ENCODE measurements around the gene DNAI2.

DNA sequence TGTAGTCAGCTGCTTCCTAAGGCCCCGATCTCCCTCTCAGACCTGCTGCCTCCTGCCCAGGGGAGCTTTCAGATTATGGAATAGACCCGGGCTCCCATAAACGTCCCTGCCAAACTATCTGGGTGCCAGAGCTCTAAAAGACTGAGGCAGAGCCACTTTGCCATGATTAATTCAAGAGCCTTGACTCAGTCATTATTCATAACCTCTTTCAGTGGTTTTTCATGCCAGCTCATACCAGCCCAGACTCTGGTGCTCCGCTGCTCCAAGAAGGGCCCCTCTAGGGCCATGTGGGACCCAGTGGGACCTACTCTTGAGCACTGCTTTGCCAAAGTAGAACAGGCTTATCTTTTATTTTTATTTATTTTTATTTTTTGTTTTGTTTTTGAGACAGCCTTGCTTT is 23.9 kb downstream of the DNAI2 start:
- TF ChIP-seq CTCF (IDR thresholded peaks at IDR 0.05) = no peak
- no peak for TF ChIP-seq POLR2AphosphoS5 (IDR thresholded peaks at IDR 0.05; ENCODE audit: low read depth, low read length)
- TF ChIP-seq, protein P1, sequence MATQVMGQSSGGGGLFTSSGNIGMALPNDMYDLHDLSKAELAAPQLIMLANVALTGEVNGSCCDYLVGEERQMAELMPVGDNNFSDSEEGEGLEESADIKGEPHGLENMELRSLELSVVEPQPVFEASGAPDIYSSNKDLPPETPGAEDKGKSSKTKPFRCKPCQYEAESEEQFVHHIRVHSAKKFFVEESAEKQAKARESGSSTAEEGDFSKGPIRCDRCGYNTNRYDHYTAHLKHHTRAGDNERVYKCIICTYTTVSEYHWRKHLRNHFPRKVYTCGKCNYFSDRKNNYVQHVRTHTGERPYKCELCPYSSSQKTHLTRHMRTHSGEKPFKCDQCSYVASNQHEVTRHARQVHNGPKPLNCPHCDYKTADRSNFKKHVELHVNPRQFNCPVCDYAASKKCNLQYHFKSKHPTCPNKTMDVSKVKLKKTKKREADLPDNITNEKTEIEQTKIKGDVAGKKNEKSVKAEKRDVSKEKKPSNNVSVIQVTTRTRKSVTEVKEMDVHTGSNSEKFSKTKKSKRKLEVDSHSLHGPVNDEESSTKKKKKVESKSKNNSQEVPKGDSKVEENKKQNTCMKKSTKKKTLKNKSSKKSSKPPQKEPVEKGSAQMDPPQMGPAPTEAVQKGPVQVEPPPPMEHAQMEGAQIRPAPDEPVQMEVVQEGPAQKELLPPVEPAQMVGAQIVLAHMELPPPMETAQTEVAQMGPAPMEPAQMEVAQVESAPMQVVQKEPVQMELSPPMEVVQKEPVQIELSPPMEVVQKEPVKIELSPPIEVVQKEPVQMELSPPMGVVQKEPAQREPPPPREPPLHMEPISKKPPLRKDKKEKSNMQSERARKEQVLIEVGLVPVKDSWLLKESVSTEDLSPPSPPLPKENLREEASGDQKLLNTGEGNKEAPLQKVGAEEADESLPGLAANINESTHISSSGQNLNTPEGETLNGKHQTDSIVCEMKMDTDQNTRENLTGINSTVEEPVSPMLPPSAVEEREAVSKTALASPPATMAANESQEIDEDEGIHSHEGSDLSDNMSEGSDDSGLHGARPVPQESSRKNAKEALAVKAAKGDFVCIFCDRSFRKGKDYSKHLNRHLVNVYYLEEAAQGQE (IDR thresholded peaks at IDR 0.05; ENCODE audit: low read depth, low read length) = no peak
- TF ChIP-seq EZH2phosphoT487 (IDR thresholded peaks at IDR 0.05; ENCODE audit: borderline replicate concordance, low read depth) = no peak
- no peak for TF ChIP-seq NRF1 (IDR thresholded peaks at IDR 0.05; ENCODE audit: low read depth, low read length)
- no peak for TF ChIP-seq SMC3 (IDR thresholded peaks at IDR 0.05; ENCODE audit: low read depth, low read length)
- no peak for TF ChIP-seq MAX (IDR thresholded peaks at IDR 0.05; ENCODE audit: low read depth)
- no peak for TF ChIP-seq ZBTB33 (IDR thresholded peaks at IDR 0.05; ENCODE audit: borderline replicate concordance, low read depth)
- TF ChIP-seq CHD2 (IDR thresholded peaks at IDR 0.05; ENCODE audit: low read length, partially characterized antibody) = no peak
- TF ChIP-seq, protein P2, sequence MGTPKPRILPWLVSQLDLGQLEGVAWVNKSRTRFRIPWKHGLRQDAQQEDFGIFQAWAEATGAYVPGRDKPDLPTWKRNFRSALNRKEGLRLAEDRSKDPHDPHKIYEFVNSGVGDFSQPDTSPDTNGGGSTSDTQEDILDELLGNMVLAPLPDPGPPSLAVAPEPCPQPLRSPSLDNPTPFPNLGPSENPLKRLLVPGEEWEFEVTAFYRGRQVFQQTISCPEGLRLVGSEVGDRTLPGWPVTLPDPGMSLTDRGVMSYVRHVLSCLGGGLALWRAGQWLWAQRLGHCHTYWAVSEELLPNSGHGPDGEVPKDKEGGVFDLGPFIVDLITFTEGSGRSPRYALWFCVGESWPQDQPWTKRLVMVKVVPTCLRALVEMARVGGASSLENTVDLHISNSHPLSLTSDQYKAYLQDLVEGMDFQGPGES (IDR thresholded peaks at IDR 0.05; ENCODE audit: low read depth, low read length) = no peak
- TF ChIP-seq, protein P3, sequence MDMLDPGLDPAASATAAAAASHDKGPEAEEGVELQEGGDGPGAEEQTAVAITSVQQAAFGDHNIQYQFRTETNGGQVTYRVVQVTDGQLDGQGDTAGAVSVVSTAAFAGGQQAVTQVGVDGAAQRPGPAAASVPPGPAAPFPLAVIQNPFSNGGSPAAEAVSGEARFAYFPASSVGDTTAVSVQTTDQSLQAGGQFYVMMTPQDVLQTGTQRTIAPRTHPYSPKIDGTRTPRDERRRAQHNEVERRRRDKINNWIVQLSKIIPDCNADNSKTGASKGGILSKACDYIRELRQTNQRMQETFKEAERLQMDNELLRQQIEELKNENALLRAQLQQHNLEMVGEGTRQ (IDR thresholded peaks at IDR 0.05; ENCODE audit: borderline replicate concordance, low read depth, low read length) = no peak
- TF ChIP-seq MXI1 (IDR thresholded peaks at IDR 0.05; ENCODE audit: low read depth, low read length) = no peak

All from SK-N-SH (cell line).